ENCODE results near the gene CSF1.

Gene CSF1

DNA sequence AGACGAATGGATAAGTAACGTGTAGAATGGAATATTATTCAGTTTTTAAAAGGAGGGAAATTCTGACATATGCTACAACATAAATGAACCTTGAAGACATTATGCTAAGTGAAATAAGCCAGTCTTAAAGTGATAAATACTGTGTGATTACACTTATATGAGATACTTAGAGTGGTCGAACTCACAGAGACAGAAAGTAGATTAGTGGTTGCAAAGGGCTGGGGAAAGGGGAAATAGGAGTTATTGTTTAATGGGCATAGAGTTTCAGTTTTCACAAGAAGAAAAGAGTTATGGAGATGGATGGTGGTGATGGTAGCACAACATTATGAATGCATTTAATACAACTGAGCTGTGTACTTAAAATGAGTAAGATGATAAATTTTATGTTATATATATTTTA is 59.3 kb downstream of the CSF1 start:
- TF ChIP-seq, protein P1, sequence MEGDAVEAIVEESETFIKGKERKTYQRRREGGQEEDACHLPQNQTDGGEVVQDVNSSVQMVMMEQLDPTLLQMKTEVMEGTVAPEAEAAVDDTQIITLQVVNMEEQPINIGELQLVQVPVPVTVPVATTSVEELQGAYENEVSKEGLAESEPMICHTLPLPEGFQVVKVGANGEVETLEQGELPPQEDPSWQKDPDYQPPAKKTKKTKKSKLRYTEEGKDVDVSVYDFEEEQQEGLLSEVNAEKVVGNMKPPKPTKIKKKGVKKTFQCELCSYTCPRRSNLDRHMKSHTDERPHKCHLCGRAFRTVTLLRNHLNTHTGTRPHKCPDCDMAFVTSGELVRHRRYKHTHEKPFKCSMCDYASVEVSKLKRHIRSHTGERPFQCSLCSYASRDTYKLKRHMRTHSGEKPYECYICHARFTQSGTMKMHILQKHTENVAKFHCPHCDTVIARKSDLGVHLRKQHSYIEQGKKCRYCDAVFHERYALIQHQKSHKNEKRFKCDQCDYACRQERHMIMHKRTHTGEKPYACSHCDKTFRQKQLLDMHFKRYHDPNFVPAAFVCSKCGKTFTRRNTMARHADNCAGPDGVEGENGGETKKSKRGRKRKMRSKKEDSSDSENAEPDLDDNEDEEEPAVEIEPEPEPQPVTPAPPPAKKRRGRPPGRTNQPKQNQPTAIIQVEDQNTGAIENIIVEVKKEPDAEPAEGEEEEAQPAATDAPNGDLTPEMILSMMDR (IDR thresholded peaks at IDR 0.05; ENCODE audit: insufficient read depth, missing control alignments): no peak
- FAIRE-seq (no peak), DNase-seq (ENCODE audit: insufficient read length, low spot score) (no peak)

DNA sequence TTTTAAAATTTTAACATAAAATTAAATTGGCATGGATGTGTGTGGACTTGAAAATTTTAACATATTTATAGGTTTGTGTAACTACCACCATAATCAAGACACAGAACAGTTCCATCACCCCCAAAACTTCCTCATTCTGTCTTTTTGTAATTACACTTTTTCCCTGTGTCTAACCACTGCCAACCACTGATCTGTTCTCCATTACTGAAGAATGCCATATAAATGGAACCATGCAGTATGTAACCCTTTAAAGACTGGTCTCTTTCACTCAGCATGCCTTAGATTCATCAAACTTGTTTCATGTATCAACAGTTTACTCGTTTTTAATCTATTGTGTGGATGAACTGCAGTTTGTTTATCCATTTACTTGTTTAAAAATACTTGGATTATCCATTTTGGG is 60.9 kb downstream of the CSF1 start:
- DNase-seq (ENCODE audit: insufficient read length, low spot score): no peak
- FAIRE-seq: no peak
- TF ChIP-seq, protein P1 (IDR thresholded peaks at IDR 0.05; ENCODE audit: insufficient read depth, missing control alignments): no peak

DNA sequence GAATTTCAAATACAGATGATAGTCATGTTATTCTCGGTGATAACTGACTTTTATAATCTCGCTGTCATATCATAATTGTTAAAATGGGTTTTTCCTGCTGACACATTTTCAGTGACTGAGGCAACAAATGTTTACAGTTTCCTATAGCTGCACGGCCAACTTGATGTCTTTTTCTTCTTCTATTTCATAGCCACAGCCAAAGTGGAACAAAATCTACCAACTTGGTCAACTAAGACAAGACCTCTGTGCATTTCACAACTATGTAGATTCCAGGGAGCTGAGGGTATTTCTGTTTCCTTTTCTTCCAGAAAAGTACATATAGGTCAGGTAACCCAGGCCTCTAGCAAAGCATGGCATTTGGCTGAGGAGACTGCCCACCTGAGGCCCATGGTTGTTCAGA is 63.5 kb downstream of the CSF1 start:
- no peak for FAIRE-seq
- TF ChIP-seq, protein P1 (IDR thresholded peaks at IDR 0.05; ENCODE audit: insufficient read depth, missing control alignments): no peak
- no peak for DNase-seq (ENCODE audit: insufficient read length, low spot score)

DNA sequence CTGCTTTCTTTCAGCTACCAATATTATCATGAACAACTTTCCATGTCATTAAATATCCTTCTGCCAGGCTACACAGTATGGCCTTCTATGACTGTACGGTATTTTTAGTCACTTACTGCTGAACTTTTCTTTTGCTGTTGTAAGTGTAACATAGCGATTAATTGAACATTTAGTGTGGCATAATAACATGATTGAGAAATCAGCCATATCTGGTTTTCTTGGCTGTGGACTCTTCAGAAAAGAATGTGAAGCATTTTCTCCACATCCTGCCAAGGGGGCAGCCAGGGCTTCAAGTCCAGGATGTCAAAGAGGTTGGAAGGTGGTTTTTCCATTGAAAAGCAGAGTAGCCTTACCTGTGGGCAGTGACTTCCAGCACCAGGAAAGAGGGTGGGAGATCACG is 65.1 kb downstream of the CSF1 start:
- TF ChIP-seq, protein P1 (IDR thresholded peaks at IDR 0.05; ENCODE audit: insufficient read depth, missing control alignments): no peak
- no peak for DNase-seq (ENCODE audit: insufficient read length, low spot score)
- no peak for FAIRE-seq

DNA sequence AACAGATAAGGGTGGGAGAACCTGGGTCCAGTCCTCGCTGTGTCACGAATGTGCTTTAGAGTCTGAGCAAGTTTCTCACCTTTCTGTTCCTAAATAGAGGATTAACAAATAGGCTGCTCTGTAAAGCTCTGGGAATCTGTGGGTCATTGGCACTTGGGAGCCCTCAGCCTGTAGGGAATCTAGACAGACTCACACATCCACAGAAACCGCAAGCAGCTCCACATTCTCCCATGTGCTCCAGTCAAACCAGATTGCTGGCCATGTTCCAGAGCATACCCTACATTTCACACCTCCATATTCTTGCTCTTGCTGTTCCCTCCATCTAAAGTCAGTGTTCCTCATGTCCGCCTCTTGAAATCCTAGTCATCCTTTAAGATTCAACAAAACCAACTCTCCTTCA is 66.1 kb downstream of the CSF1 start:
- FAIRE-seq (no peak), DNase-seq (ENCODE audit: insufficient read length, low spot score) (no peak)
- TF ChIP-seq, protein P1 (IDR thresholded peaks at IDR 0.05; ENCODE audit: insufficient read depth, missing control alignments): no peak

DNA sequence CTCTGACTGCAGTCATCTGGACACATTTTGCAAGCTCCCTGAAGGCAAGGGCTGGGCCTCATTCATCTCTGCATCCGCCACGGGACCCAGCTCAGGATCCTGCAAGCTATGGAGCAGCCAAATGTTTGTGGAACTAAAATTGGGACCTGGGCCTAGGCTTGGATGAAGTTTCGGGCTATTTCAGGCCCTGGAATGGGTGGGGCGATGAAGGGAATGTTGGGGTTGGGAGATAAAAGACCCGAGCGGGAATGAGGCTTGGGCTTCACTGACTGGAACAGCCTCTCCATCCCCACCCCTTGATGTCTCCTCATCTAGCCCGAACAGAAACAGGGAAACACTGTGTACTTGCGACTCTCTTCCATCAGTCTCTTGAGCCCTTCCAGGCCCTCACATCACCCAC is 66.6 kb downstream of the CSF1 start:
- DNase-seq (ENCODE audit: insufficient read length, low spot score) (no peak), FAIRE-seq (no peak)
- TF ChIP-seq, protein P1 (IDR thresholded peaks at IDR 0.05; ENCODE audit: insufficient read depth, missing control alignments): no peak

DNA sequence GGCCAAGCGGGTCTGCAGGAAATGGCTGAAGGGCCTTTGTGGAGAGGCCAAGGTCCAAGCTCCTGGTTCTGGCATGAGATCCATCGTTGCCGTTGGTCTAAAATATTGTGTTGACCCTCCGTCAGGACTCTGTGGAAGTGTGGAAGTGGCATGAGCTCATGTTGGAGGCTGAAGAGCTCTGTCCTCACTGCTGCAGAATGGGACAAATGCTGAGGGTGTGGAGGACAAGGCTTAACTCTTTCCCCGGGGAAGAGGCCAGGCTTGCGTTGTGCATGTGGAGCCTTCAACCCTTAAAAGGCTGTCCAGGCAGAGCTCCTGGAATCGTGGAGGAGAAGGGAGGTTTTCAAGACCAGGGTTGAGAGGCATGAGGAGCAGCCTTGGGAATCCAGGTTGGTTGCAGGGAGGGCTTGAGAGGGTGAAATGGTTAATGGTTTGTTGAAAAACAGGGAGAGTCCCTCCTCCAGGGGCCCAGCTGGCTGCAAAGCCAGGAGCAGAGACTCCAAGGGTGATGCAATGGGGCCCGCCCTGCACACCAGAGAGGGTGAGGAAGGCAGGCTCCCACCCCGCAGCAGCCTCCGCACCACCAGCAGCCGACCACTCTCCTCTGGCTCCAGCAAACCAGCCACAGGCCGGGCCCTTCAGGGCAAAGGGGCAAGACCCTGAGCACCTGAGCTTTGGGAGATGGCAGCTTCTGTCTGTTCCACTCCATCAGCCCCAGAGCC is 67.2 kb downstream of the CSF1 start:
- FAIRE-seq (no peak), DNase-seq (ENCODE audit: insufficient read length, low spot score) (no peak)
- TF ChIP-seq, protein P1 (IDR thresholded peaks at IDR 0.05; ENCODE audit: insufficient read depth, missing control alignments): no peak
